ENCODE results near the gene GRID1.

DNA sequence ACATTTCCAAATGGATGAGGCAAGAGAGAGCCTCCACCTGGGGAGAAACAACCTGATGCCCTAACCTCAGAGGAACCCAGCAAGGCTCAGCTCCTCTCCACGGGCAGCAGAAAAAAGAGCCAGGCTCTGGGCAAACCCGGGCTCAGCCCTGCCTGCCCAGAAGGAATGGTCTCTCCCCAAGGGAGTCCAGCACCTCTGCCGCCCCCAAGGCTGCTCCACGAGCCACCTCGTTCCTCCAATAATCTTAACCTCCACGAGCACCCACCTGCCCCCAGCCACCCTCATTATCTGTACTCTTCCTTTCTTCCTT is 154.2 kb downstream of the GRID1 start:
- no peak for TF ChIP-seq CTCF (IDR thresholded peaks at IDR 0.05)
- no peak for TF ChIP-seq POLR2A (IDR thresholded peaks at IDR 0.05)

All from thyroid gland (tissue), 4 donors.